ENCODE data around the gene HOXC9. TPM values are rescaled to one million over a fixed set of nuclear protein-coding genes. Genes with fewer than 3 reads are reported as not detected.

The HOXC9 gene
- total and polyA plus RNA-seq, 9 of the 15 experiments (the other 6 are each of a cell fraction or from before 2014, with no cell fraction given): 1.1 to 10.5 (median 9.3) TPM

DNA sequence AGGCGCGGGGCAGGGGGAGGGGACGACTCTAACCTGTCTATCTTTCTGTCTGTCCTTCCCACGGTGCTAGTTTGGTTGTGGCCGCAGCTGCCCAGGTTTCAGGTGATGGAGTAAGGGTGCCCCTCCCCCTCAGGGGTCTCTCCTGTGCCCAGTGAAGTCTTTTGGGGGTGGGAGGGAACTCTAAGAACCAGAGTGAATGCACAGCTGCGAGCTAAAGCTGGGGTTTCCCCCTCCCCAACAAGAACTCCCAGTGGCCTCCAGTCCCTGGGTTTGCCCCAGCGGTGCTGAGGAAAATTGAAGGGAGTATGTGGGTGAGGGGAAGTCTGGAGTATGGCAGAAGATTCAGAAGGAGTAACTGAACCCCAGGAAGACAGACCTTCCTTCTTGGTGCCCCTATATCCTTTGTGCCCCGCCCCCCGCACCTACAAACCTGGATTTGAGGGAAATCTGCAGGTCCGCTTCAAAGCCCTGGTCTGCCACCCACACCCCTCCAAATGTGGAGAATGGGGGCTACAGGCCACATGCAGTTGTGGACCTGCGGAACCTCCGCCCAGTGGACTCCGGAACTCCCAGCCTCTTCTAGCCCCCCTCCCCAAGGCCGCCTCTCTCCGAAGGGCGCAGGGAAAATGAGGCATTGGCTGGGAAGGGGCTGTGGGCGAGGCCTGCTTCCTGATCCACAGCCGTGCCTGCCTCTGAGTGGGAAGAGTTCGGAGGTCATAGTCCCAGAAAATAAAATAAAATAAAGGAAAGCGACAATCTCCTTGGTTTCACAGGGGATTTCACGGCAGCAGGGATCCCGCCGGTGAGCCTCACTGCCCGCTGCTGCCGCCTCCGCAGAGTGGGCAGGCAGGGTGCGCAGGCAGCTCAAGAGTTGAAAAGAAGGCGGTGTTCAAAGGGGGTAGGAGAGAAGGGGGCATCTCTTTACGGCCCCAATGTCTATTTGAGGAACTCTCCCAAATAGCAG, 3.4 kb upstream of the HOXC9 start (continued):
- TF ChIP-seq, protein P1, sequence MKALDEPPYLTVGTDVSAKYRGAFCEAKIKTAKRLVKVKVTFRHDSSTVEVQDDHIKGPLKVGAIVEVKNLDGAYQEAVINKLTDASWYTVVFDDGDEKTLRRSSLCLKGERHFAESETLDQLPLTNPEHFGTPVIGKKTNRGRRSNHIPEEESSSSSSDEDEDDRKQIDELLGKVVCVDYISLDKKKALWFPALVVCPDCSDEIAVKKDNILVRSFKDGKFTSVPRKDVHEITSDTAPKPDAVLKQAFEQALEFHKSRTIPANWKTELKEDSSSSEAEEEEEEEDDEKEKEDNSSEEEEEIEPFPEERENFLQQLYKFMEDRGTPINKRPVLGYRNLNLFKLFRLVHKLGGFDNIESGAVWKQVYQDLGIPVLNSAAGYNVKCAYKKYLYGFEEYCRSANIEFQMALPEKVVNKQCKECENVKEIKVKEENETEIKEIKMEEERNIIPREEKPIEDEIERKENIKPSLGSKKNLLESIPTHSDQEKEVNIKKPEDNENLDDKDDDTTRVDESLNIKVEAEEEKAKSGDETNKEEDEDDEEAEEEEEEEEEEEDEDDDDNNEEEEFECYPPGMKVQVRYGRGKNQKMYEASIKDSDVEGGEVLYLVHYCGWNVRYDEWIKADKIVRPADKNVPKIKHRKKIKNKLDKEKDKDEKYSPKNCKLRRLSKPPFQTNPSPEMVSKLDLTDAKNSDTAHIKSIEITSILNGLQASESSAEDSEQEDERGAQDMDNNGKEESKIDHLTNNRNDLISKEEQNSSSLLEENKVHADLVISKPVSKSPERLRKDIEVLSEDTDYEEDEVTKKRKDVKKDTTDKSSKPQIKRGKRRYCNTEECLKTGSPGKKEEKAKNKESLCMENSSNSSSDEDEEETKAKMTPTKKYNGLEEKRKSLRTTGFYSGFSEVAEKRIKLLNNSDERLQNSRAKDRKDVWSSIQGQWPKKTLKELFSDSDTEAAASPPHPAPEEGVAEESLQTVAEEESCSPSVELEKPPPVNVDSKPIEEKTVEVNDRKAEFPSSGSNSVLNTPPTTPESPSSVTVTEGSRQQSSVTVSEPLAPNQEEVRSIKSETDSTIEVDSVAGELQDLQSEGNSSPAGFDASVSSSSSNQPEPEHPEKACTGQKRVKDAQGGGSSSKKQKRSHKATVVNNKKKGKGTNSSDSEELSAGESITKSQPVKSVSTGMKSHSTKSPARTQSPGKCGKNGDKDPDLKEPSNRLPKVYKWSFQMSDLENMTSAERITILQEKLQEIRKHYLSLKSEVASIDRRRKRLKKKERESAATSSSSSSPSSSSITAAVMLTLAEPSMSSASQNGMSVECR (CRISPR knock-in tag; IDR thresholded peaks at IDR 0.05): no peak
- no peak for TF ChIP-seq ZNF384 (IDR thresholded peaks at IDR 0.05; ENCODE audit: low read depth, low read length)
- TF ChIP-seq SMC3 (conservative IDR thresholded peaks at IDR 0.05; ENCODE audit: insufficient read depth, low read depth, low read length): no peak
- no peak for TF ChIP-seq ARID2 (IDR thresholded peaks at IDR 0.05)
